VCaP (cell line): Measurements from ENCODE around the gene TSHR.

Experiments used
- H3K27ac ChIP-seq: fragments of 450-650 bp; 2 replicates; pipeline ENCODE4 v1.5.1; 2017
- TF ChIP-seq, protein P1 (sequence below): fragments of 450-650 bp; conservative IDR thresholded peaks from 2 replicates; pipeline ENCODE4 v1.5.1; 2017; ENCODE audit warnings: mild to moderate bottlenecking, moderate library complexity

Gene TSHR

GRCh38 chr14:81125536-81125935 lies 170.1 kb downstream of the TSHR start:
- H3K27ac ChIP-seq: no peak overlapping the region
- TF ChIP-seq, protein P1, sequence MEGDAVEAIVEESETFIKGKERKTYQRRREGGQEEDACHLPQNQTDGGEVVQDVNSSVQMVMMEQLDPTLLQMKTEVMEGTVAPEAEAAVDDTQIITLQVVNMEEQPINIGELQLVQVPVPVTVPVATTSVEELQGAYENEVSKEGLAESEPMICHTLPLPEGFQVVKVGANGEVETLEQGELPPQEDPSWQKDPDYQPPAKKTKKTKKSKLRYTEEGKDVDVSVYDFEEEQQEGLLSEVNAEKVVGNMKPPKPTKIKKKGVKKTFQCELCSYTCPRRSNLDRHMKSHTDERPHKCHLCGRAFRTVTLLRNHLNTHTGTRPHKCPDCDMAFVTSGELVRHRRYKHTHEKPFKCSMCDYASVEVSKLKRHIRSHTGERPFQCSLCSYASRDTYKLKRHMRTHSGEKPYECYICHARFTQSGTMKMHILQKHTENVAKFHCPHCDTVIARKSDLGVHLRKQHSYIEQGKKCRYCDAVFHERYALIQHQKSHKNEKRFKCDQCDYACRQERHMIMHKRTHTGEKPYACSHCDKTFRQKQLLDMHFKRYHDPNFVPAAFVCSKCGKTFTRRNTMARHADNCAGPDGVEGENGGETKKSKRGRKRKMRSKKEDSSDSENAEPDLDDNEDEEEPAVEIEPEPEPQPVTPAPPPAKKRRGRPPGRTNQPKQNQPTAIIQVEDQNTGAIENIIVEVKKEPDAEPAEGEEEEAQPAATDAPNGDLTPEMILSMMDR: no peak

- TF ChIP-seq, protein P1: no peak
- no peak overlapping the region for H3K27ac ChIP-seq
Measured at GRCh38 chr14:81127785-81128184, 172.4 kb downstream of the TSHR start.

GRCh38 chr14:81129242-81129641 lies 173.8 kb downstream of the TSHR start:
- TF ChIP-seq, protein P1: no peak
- H3K27ac ChIP-seq: no peak overlapping the region

- TF ChIP-seq, protein P1: no peak
- no peak overlapping the region for H3K27ac ChIP-seq
Measured at GRCh38 chr14:81132468-81132867, 177.0 kb downstream of the TSHR start.

- H3K27ac ChIP-seq: no peak overlapping the region
- TF ChIP-seq, protein P1: no peak
Measured at GRCh38 chr14:81133400-81133799, 178.0 kb downstream of the TSHR start.

GRCh38 chr14:81137316-81137715 lies 181.9 kb downstream of the TSHR start:
- H3K27ac ChIP-seq: no peak overlapping the region
- TF ChIP-seq, protein P1: no peak

DNA sequence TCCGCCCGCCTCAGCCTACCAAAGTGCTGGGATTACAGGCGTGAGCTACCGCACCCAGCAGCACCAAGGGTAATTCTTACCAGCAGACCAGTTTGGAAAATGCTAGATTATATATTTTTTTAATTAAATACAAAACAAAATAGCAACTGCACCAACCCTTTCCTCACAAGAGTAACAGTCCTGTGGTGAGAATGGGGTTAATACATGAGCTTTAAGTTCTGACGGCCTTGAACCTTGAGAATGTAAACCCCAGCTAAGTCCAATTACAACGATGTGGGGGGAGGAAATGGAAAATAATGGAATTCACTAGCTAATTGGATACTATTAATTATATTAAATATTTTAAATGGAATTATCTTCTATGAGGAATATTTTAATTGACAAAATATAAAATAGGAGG lies 183.0 kb downstream of the TSHR start:
- TF ChIP-seq, protein P1: no peak
- no peak overlapping the region for H3K27ac ChIP-seq

GRCh38 chr14:81141426-81141825 lies 186.0 kb downstream of the TSHR start:
- H3K27ac ChIP-seq: no peak overlapping the region
- TF ChIP-seq, protein P1: no peak
